ENCODE data around the gene G6PC3.

GRCh38 chr17:44119798-44120197 is 49.3 kb downstream of the G6PC3 start:
- TF ChIP-seq POLR2A (IDR thresholded peaks at IDR 0.05) = no peak
- TF ChIP-seq CTCF (IDR thresholded peaks at IDR 0.05) = no peak

Measured in thyroid gland (tissue), 4 donors.